Loucy (cell line): ENCODE results near the gene FBXW12.

Experiments
- H2AFZ ChIP-seq: fragments of 200-600 bp; sonication (generic); 2 replicates; pipeline ENCODE4 v1.6.0; 2016; ENCODE audit warnings: antibody characterized with exemption, mild to moderate bottlenecking, low read length, moderate library complexity
- H3F3A ChIP-seq: fragments of 200-600 bp; 2 replicates; pipeline ENCODE4 v1.6.0; 2016; ENCODE audit warnings: antibody characterized with exemption, low read depth, mild to moderate bottlenecking
- H3K27me3 ChIP-seq: fragments of 200-600 bp; sonication (generic); 2 replicates; pipeline ENCODE4 v1.6.1; 2014; ENCODE audit warnings: low read length, mild to moderate bottlenecking; ENCODE audit not compliant: insufficient read depth, poor library complexity, severe bottlenecking
- H3K36me3 ChIP-seq: fragments of 200-600 bp; sonication (generic); 2 replicates; pipeline ENCODE4 v1.6.1; 2016; ENCODE audit warnings: low read length; ENCODE audit not compliant: insufficient read depth
- H3K4me1 ChIP-seq: fragments of 200-600 bp; sonication (generic); 2 replicates; pipeline ENCODE4 v1.5.1; 2014; ENCODE audit warnings: low read length, mild to moderate bottlenecking; ENCODE audit not compliant: insufficient read depth, poor library complexity, severe bottlenecking
- H3K4me2 ChIP-seq: fragments of 200-600 bp; sonication (generic); 2 replicates; pipeline ENCODE4 v1.6.0; 2014; ENCODE audit warnings: antibody characterized with exemption, low read length, low read depth, mild to moderate bottlenecking; ENCODE audit not compliant: poor library complexity, severe bottlenecking
- H3K4me3 ChIP-seq: fragments of 200-600 bp; sonication (generic); 2 replicates; pipeline ENCODE4 v1.5.1; 2014; ENCODE audit warnings: low read length, mild to moderate bottlenecking, mixed read lengths; ENCODE audit not compliant: poor library complexity, severe bottlenecking
- H3K79me2 ChIP-seq: fragments of 200-600 bp; sonication (generic); 2 replicates; pipeline ENCODE4 v1.6.1; 2014; ENCODE audit warnings: low read length; ENCODE audit not compliant: insufficient read depth
- H3K9ac ChIP-seq: fragments of 200-600 bp; sonication (generic); 2 replicates; pipeline ENCODE4 v1.6.0; 2014; ENCODE audit warnings: mild to moderate bottlenecking, low read depth, low read length, moderate library complexity; ENCODE audit not compliant: poor library complexity, severe bottlenecking
- H3K9me2 ChIP-seq: fragments of 200-600 bp; sonication (generic); replicated peaks from 2 replicates; pipeline ENCODE4 v1.6.1; 2016; ENCODE audit warnings: low read depth, low read length, mixed read lengths
- H3K9me3 ChIP-seq: fragments of 200-600 bp; sonication (generic); 2 replicates; pipeline ENCODE4 v1.6.1; 2014; ENCODE audit warnings: mild to moderate bottlenecking, antibody characterized with exemption, low read length, low read depth; ENCODE audit not compliant: insufficient read depth
- H4K20me1 ChIP-seq: fragments of 200-600 bp; sonication (generic); 2 replicates; pipeline ENCODE4 v1.6.0; 2014; ENCODE audit warnings: antibody characterized with exemption, low read length, mild to moderate bottlenecking; ENCODE audit not compliant: insufficient read depth, poor library complexity, severe bottlenecking
- CTCF ChIP-seq: fragments of 200-600 bp; sonication (generic); conservative IDR thresholded peaks from 2 replicates; pipeline ENCODE4 v1.5.1; 2014; ENCODE audit warnings: mild to moderate bottlenecking, antibody characterized with exemption, low read length
- EZH2phosphoT487 ChIP-seq: fragments of 200-600 bp; IDR thresholded peaks from 2 replicates; pipeline ENCODE4 v1.6.1; 2018; ENCODE audit warnings: antibody characterized with exemption, mild to moderate bottlenecking, moderate library complexity, borderline replicate concordance

The FBXW12 gene

GRCh38 chr3:48423883-48424695 lies 52.1 kb downstream of the FBXW12 start:
- H3K4me2 ChIP-seq, result peak overlapping the region; percentile 96
- peaks cover 30% of the 10 kb centered on the region for H4K20me1 ChIP-seq
- no peaks in the 10 kb centered on the region for H3F3A ChIP-seq
- H3K4me3 ChIP-seq, result no peak overlapping the region
- peaks cover 74% of the 10 kb centered on the region for H3K79me2 ChIP-seq
- TF ChIP-seq EZH2phosphoT487 (no peak), CTCF (no peak)
- H3K27me3 ChIP-seq, result no peaks in the 10 kb centered on the region
- H2AFZ ChIP-seq, result no peak overlapping the region
- peaks cover 38% of the 10 kb centered on the region for H3K4me1 ChIP-seq
- H3K36me3 ChIP-seq, result peaks cover 12% of the 10 kb centered on the region; the same call in 1 of the 2 replicates
- H3K9me3 ChIP-seq, result no peaks in the 10 kb centered on the region
- no peak overlapping the region for H3K9ac ChIP-seq
- no peaks in the 10 kb centered on the region for H3K9me2 ChIP-seq

GRCh38 chr3:48425281-48425812 lies 53.3 kb downstream of the FBXW12 start:
- H3K4me2 ChIP-seq, result peak overlapping the region; percentile 96
- peaks cover 6% of the 10 kb centered on the region; the same call in 1 of the 2 replicates for H3K36me3 ChIP-seq
- peak overlapping the region; percentile 82 for H3K9ac ChIP-seq
- H3F3A ChIP-seq, result no peaks in the 10 kb centered on the region
- TF ChIP-seq CTCF, result no peak
- no peak for TF ChIP-seq EZH2phosphoT487
- H3K9me3 ChIP-seq, result no peaks in the 10 kb centered on the region
- H4K20me1 ChIP-seq, result peaks cover 30% of the 10 kb centered on the region
- no peaks in the 10 kb centered on the region for H3K9me2 ChIP-seq
- H3K79me2 ChIP-seq, result peaks cover 81% of the 10 kb centered on the region
- no peak overlapping the region for H2AFZ ChIP-seq
- peaks cover 42% of the 10 kb centered on the region for H3K4me1 ChIP-seq
- H3K27me3 ChIP-seq, result no peaks in the 10 kb centered on the region
- peak overlapping the region; percentile 78 for H3K4me3 ChIP-seq

- Histone ChIP-seq H3K4me1 (peaks cover 46% of the 10 kb centered on the region), H3F3A (no peaks in the 10 kb centered on the region), H3K9ac (peak overlapping the region; percentile 82), H3K4me3 (peak overlapping the region; percentile 78), H3K4me2 (peak overlapping the region; percentile 96), H3K27me3 (no peaks in the 10 kb centered on the region), H3K9me3 (no peaks in the 10 kb centered on the region), H4K20me1 (peaks cover 30% of the 10 kb centered on the region), H2AFZ (no peak overlapping the region), H3K36me3 (peaks cover 6% of the 10 kb centered on the region; the same call in 1 of the 2 replicates), H3K9me2 (no peaks in the 10 kb centered on the region), H3K79me2 (peaks cover 76% of the 10 kb centered on the region)
- TF ChIP-seq EZH2phosphoT487 (no peak), CTCF (no peak)
Observed at GRCh38 chr3:48426401-48426909, 54.4 kb downstream of the FBXW12 start.
